ENCODE results near the gene ITGA8. TPM values are rescaled to one million over a fixed set of nuclear protein-coding genes. Genes with fewer than 3 reads are reported as not detected.

The ITGA8 gene
- total and polyA plus RNA-seq, 2 of the 13 experiments (the other 11 are each of a cell fraction or from before 2014, with no cell fraction given): not detected

GRCh38 chr10:15714847-15715246 lies 4.9 kb downstream of the ITGA8 start:
- Histone ChIP-seq H3K79me2 (ENCODE audit: insufficient read depth, low read length) (no peaks in the 10 kb centered on the region), H4K20me1 (ENCODE audit: insufficient read depth, low read length) (no peaks in the 10 kb centered on the region), H3K27me3 (ENCODE audit: control insufficient read depth in 1 of 2, insufficient read depth in 2 of 2, low read length in 2 of 2) (peaks cover 0 to 15% of the 10 kb centered on the region in 2 experiments; a peak in 2 of 5 replicates), H3K4me2 (ENCODE audit: low read depth, low read length) (no peak overlapping the region), H3K36me3 (replicated peaks in 1 of 2; ENCODE audit: control insufficient read depth in 1 of 2, insufficient read depth in 2 of 2, low read length in 2 of 2) (no peaks in the 10 kb centered on the region), H3K27ac (ENCODE audit: extremely low read length, insufficient read depth, low read length) (no peak overlapping the region), H3K4me3 (replicated peaks in 1 of 3; ENCODE audit: insufficient read depth in 1 of 3, low read depth in 2 of 3, low read length in 3 of 3) (no peak overlapping the region), H2AFZ (ENCODE audit: low read length) (no peak overlapping the region), H3K9me3 (ENCODE audit: low read length) (no peaks in the 10 kb centered on the region), H3K9ac (ENCODE audit: insufficient read depth, low read depth, low read length) (no peak overlapping the region), H3K4me1 (ENCODE audit: insufficient read depth, low read length) (no peaks in the 10 kb centered on the region)
- WGBS (ENCODE audit: low lambda C conversion rate): 27% methylated on average over 5 of the region's 5 CpGs
- intact Hi-C loops (cut with micrococcal nuclease; ENCODE audit: unreplicated experiment) (loop anchor here (1.0 kb wide), 1 partner anchor 281 kb away; no protein-coding TSS in a partner anchor), in situ Hi-C loops (cut with HindIII; ENCODE audit: extremely low pct_ligation_motif_present, low pct_unique_long_range_greater_than_20kb) (no loop called here)
- FAIRE-seq: no peak
- BruUV-seq (replicated peaks): no TSS peak
- DNase-seq (ENCODE audit: low spot score): no peak
- TF ChIP-seq TSC22D2 (CRISPR knock-in tag; IDR thresholded peaks at IDR 0.05; ENCODE audit: borderline replicate concordance) (no peak), ZNF562 (CRISPR knock-in tag; IDR thresholded peaks at IDR 0.05; ENCODE audit: borderline replicate concordance) (no peak), ZBTB38 (CRISPR knock-in tag; IDR thresholded peaks at IDR 0.05) (no peak), PLSCR1 (CRISPR knock-in tag; IDR thresholded peaks at IDR 0.05; ENCODE audit: borderline replicate concordance) (no peak), PCBP2 (optimal IDR thresholded peaks at IDR 0.05; ENCODE audit: low read depth, low read length, poor library complexity, severe bottlenecking) (no peak), DNMT1 (CRISPR knock-in tag; IDR thresholded peaks at IDR 0.05) (no peak), NRL (CRISPR knock-in tag; IDR thresholded peaks at IDR 0.05; ENCODE audit: borderline replicate concordance) (no peak), GABPA (IDR thresholded peaks at IDR 0.05; ENCODE audit: low read depth, low read length) (no peak), GABPA (CRISPR knock-in tag; IDR thresholded peaks at IDR 0.05; ENCODE audit: low read depth) (no peak), ARID2 (CRISPR knock-in tag; IDR thresholded peaks at IDR 0.05; ENCODE audit: borderline replicate concordance) (no peak), ARID3A (IDR thresholded peaks at IDR 0.05; ENCODE audit: low read depth, low read length) (no peak), ZNF746 (CRISPR knock-in tag; IDR thresholded peaks at IDR 0.05) (no peak), ZNF232 (CRISPR knock-in tag; IDR thresholded peaks at IDR 0.05; ENCODE audit: borderline replicate concordance) (no peak), UBTF (CRISPR knock-in tag; IDR thresholded peaks at IDR 0.05) (no peak), PAWR (CRISPR knock-in tag; IDR thresholded peaks at IDR 0.05; ENCODE audit: borderline replicate concordance) (no peak), SRF (IDR thresholded peaks at IDR 0.05; ENCODE audit: low read depth, low read length) (no peak)
- POLR2A ChIA-PET: no interaction called here
- CTCF ChIA-PET (ENCODE audit: low intra/inter-chr PET ratio, low total read pairs): no interaction called here
- no peak for ATAC-seq

Measured in HepG2 (cell line).